Loucy (cell line): ENCODE results near the gene PLPP6.

Source experiments
- CTCF ChIP-seq: fragments of 200-600 bp; sonication (generic); conservative IDR thresholded peaks from 2 replicates; pipeline ENCODE4 v1.5.1; 2014; ENCODE audit warnings: mild to moderate bottlenecking, antibody characterized with exemption, low read length
- EZH2phosphoT487 ChIP-seq: fragments of 200-600 bp; IDR thresholded peaks from 2 replicates; pipeline ENCODE4 v1.6.1; 2018; ENCODE audit warnings: antibody characterized with exemption, mild to moderate bottlenecking, moderate library complexity, borderline replicate concordance

GRCh38 chr9:4667681-4668080, 5.6 kb downstream of the PLPP6 start:
- no peak for TF ChIP-seq CTCF
- TF ChIP-seq EZH2phosphoT487, result no peak
